Muscle of leg (tissue), 11 donors: ENCODE data around the gene FYN. TPM values are rescaled to one million over a fixed set of nuclear protein-coding genes. Genes with fewer than 3 reads are reported as not detected.
A peak's percentile ranks its signal among the peaks of the same experiment; 100 is the strongest.

ENCODE experiments used
- DNase-seq: peaks from one replicate; pipeline ENCODE4 v3.0.0; 2013
- H3K27ac ChIP-seq: one replicate; pipeline ENCODE4 v1.5.1; 2013; ENCODE audit warnings: mild to moderate bottlenecking, low read length, control low read depth
- H3K27me3 ChIP-seq: one replicate; pipeline ENCODE4 v1.6.1; 2013; ENCODE audit warnings: low read length; ENCODE audit not compliant: control insufficient read depth, insufficient read depth
- H3K36me3 ChIP-seq: one replicate; pipeline ENCODE4 v1.6.1; 2013; ENCODE audit warnings: low read length; ENCODE audit not compliant: control insufficient read depth, insufficient read depth
- H3K4me1 ChIP-seq: one replicate; pipeline ENCODE4 v1.6.1; 2013; ENCODE audit warnings: low read length; ENCODE audit not compliant: control insufficient read depth, insufficient read depth
- H3K4me3 ChIP-seq: one replicate; pipeline ENCODE4 v1.5.1; 2013; ENCODE audit warnings: low read length, control low read depth
- H3K9me3 ChIP-seq: replicated peaks from 2 replicates; pipeline ENCODE4 v1.6.1; 2013; ENCODE audit warnings: low read depth, low read length; ENCODE audit not compliant: control insufficient read depth
- WGBS: methylation state at CpG from one replicate; pipeline ENCODE4 v1.1.5; 2013; ENCODE audit warnings: missing lambda C conversion rate; ENCODE audit not compliant: insufficient coverage; 5-methylcytosine and 5-hydroxymethylcytosine counted together
- polyA plus RNA-seq, 8 donors: library from polyadenylated mRNA; unstranded; fragments of 120-200 nt; gene quantifications; one replicate each; pipeline versions ENCODE4 v1.2.1 to v1.2.3, GENCODE V29; 2013; ENCODE audit warnings: inconsistent platforms in 1 of 8, low replicate concordance in 1 of 8; ENCODE audit not compliant: insufficient read length in 8 of 8, insufficient read depth in 1 of 8
- total RNA-seq: library from RNA; stranded (reverse); fragments of 120-200 nt; gene quantifications from one replicate; pipeline ENCODE4 v1.2.4, GENCODE V29; 2013

Gene FYN
- total and polyA plus RNA-seq, 9 donors = 97.1 to 181 (median 152) TPM

GRCh38 chr6:111703723-111704122 lies 169.5 kb downstream of the FYN start:
- no peaks in the 10 kb centered on the region for H3K9me3 ChIP-seq
- H3K36me3 ChIP-seq = peaks cover 57% of the 10 kb centered on the region
- WGBS = 100% methylated on average over 1 of the region's 7 CpGs
- H3K27ac ChIP-seq = no peak overlapping the region
- H3K27me3 ChIP-seq = no peaks in the 10 kb centered on the region
- no peaks in the 10 kb centered on the region for H3K4me1 ChIP-seq
- no peak overlapping the region for H3K4me3 ChIP-seq
- DNase-seq = no peak

- Histone ChIP-seq H3K4me3 (no peak overlapping the region), H3K27ac (no peak overlapping the region), H3K4me1 (no peaks in the 10 kb centered on the region), H3K27me3 (no peaks in the 10 kb centered on the region), H3K36me3 (peaks cover 53% of the 10 kb centered on the region), H3K9me3 (no peaks in the 10 kb centered on the region)
- DNase-seq = no peak
- 60% methylated on average over 1 of the region's 5 CpGs for WGBS
These were observed 171.0 kb downstream of the FYN start for GRCh38 chr6:111702268-111702667.

- 67% methylated on average over 1 of the region's 3 CpGs for WGBS
- H3K27ac ChIP-seq = no peak overlapping the region
- DNase-seq = no peak
- peaks cover 53% of the 10 kb centered on the region for H3K36me3 ChIP-seq
- H3K4me3 ChIP-seq = no peak overlapping the region
- H3K9me3 ChIP-seq = no peaks in the 10 kb centered on the region
- no peaks in the 10 kb centered on the region for H3K27me3 ChIP-seq
- H3K4me1 ChIP-seq = no peaks in the 10 kb centered on the region
These were observed 172.1 kb downstream of the FYN start for GRCh38 chr6:111701146-111701545.

- WGBS = no CpG with 5 or more reads among the region's 18 CpGs
- H3K4me1 ChIP-seq = no peaks in the 10 kb centered on the region
- no peak overlapping the region for H3K27ac ChIP-seq
- H3K9me3 ChIP-seq = no peaks in the 10 kb centered on the region
- DNase-seq = no peak
- peaks cover 51% of the 10 kb centered on the region for H3K36me3 ChIP-seq
- H3K4me3 ChIP-seq = no peak overlapping the region
- no peaks in the 10 kb centered on the region for H3K27me3 ChIP-seq
These were observed 173.0 kb downstream of the FYN start for GRCh38 chr6:111700135-111700690.

- Histone ChIP-seq H3K4me3 (no peak overlapping the region), H3K27ac (no peak overlapping the region), H3K36me3 (peaks cover 57% of the 10 kb centered on the region), H3K9me3 (no peaks in the 10 kb centered on the region), H3K4me1 (peaks cover 3% of the 10 kb centered on the region), H3K27me3 (no peaks in the 10 kb centered on the region)
- 90% methylated on average over 4 of the region's 6 CpGs for WGBS
- DNase-seq = no peak
These were observed 174.1 kb downstream of the FYN start for GRCh38 chr6:111699123-111699522.

GRCh38 chr6:111696814-111697213 lies 176.4 kb downstream of the FYN start:
- no peak for DNase-seq
- H3K9me3 ChIP-seq = no peaks in the 10 kb centered on the region
- peaks cover 65% of the 10 kb centered on the region for H3K36me3 ChIP-seq

GRCh38 chr6:111692327-111693164 lies 180.7 kb downstream of the FYN start:
- Histone ChIP-seq H3K27ac (peak overlapping the region; percentile 84), H3K9me3 (no peaks in the 10 kb centered on the region), H3K4me1 (peaks cover 39% of the 10 kb centered on the region), H3K27me3 (no peaks in the 10 kb centered on the region), H3K4me3 (no peak overlapping the region), H3K36me3 (peaks cover 66% of the 10 kb centered on the region)
- DNase-seq = peak; percentile 81
- WGBS = 60% methylated on average over 10 of the region's 17 CpGs

More at GRCh38 chr6:111696814-111697213, 176.4 kb downstream of the FYN start:
- Histone ChIP-seq H3K27ac (no peak overlapping the region), H3K4me1 (peaks cover 26% of the 10 kb centered on the region), H3K27me3 (no peaks in the 10 kb centered on the region), H3K4me3 (no peak overlapping the region)

- Histone ChIP-seq H3K27ac (peak overlapping the region; percentile 84), H3K27me3 (no peaks in the 10 kb centered on the region), H3K9me3 (no peaks in the 10 kb centered on the region), H3K4me1 (peaks cover 39% of the 10 kb centered on the region), H3K4me3 (no peak overlapping the region), H3K36me3 (peaks cover 65% of the 10 kb centered on the region)
- DNase-seq = peak; percentile 89
- WGBS = 73% methylated on average over 3 of the region's 7 CpGs
These were observed 181.7 kb downstream of the FYN start for GRCh38 chr6:111691345-111692225.

GRCh38 chr6:111689946-111690345 lies 183.3 kb downstream of the FYN start:
- no peak overlapping the region for H3K27ac ChIP-seq
- no peaks in the 10 kb centered on the region for H3K27me3 ChIP-seq
- H3K9me3 ChIP-seq = no peaks in the 10 kb centered on the region
- DNase-seq = no peak
- H3K4me1 ChIP-seq = peaks cover 44% of the 10 kb centered on the region
- no peak overlapping the region for H3K4me3 ChIP-seq
- H3K36me3 ChIP-seq = peaks cover 70% of the 10 kb centered on the region
- 80% methylated on average over 2 of the region's 2 CpGs for WGBS

- no peaks in the 10 kb centered on the region for H3K9me3 ChIP-seq
- peaks cover 45% of the 10 kb centered on the region for H3K4me1 ChIP-seq
- H3K27ac ChIP-seq = no peak overlapping the region
- no peak overlapping the region for H3K4me3 ChIP-seq
- no peak for DNase-seq
- WGBS = no CpG with 5 or more reads among the region's 1 CpG
- no peaks in the 10 kb centered on the region for H3K27me3 ChIP-seq
- H3K36me3 ChIP-seq = peaks cover 72% of the 10 kb centered on the region
These were observed 183.8 kb downstream of the FYN start for GRCh38 chr6:111689419-111689818.
